Dermis microvascular lymphatic vessel endothelial cell (primary cell): Measurements from ENCODE around the gene FYB1. TPM values are rescaled to one million over a fixed set of nuclear protein-coding genes. Genes with fewer than 3 reads are reported as not detected.

ENCODE experiments used
- DNase-seq, 2 donors: peaks; one replicate each; pipeline versions ENCODE4 v3.0.0 to v3.0.0-alpha.2; 2010; ENCODE audit warnings: low read depth in 2 of 2
- total RNA-seq: library from RNA; depleted of rRNA; stranded (reverse); fragments of >200 nt; gene quantifications from 2 replicates; pipeline ENCODE4 v1.2.1, GENCODE V29; 2014

The FYB1 gene
- total RNA-seq, 1 donor from 2014 or later: not detected

- DNase-seq: no peak
Measured at GRCh38 chr5:39205550-39205949, 13.8 kb downstream of the FYB1 start.

DNA sequence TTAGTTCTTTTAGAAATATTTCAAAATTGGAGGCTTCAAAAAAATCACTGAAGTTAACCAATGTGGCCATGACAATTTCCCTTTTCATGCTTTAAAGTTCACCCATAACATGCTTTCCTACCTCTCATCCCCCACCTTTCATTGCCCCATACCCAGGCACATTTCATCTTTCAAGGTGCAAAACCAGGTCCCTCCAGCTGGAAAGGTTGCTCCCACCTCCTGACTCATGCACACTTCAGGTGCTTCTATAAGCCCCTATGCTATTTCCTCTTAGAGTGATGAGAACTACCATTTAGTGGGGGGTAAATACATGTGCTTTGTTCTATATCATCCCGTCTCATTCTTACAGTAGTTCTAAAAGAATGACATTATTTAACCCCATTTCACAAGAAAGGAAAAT lies 15.4 kb downstream of the FYB1 start:
- no peak for DNase-seq

GRCh38 chr5:39203275-39203922 lies 16.0 kb downstream of the FYB1 start:
- no peak for DNase-seq

DNA sequence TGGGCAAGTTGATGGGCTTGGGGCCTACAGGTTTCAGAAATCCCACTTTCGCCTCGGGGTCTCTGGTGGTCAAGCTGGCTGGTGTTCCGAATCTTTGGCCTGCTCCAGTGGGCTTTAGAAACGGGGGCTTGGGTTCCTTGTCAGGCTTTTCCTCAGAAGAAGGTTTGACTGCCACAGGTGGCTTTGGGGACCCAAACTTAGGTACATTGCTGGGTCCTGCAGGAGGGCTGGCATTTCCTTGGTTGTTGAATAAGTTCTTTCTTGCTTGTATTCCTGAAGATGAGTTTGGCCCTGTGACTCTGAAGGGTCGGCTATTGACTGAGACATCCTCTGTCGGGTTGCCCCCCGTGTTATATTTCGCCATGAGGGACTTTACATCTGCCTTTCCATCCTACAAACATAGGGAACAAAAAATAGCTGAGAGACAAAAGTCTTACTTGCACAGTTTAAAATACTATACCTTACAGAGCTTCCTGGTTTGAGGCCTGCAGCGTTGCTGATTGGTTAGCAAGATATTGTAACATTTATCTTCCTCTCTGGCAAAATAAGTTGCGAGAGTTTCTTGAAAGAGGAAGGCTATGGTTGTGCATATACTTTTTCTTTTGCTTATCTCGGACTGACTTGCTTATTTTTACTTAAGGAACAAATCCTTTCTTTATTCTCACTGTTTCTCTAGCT lies 16.6 kb downstream of the FYB1 start:
- DNase-seq: no peak

DNA sequence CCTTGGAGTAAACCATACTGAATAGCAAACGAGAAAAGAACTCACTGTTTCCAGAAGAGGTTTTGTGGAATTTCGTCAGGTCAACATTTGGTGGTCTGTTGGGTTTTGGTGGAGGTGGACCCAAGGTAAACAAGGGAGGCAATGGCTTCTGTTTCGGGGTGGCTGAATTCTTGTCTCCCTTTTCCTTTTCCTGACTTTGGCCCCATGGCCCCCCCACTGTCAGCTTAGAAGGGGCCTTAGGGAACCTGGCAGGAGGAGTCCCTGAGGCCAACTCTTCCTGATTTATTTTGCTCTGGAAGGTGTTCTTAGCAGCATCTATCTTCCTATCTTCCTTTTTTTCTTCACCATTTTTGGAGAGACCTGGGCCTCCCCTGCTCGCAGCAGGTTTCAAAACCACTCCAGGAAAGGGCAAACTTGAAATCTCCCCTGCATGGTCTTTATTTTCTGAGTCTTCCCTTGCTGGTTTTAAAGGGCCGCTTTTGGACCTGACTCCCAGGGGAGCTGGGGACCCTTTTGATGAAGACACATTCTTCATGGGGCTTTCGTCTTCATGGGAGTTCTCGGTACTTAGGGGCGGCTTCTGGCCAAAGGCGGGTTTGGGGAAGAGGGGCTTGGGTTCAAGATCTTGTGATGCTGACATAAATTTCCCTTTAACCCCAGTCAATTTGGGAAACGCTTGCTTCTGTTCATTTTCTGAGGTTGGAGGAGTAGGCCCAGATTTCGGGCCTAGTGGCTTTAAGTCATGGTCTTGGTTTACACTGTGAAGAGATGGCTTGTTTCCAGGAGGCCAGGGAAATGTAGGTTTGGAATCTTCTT lies 17.4 kb downstream of the FYB1 start:
- DNase-seq: no peak

GRCh38 chr5:39201160-39201780 lies 18.1 kb downstream of the FYB1 start:
- DNase-seq: no peak

- DNase-seq: no peak
Measured at GRCh38 chr5:39200081-39200480, 19.3 kb downstream of the FYB1 start.

- DNase-seq: no peak
Measured at GRCh38 chr5:39199335-39199734, 20.0 kb downstream of the FYB1 start.

DNA sequence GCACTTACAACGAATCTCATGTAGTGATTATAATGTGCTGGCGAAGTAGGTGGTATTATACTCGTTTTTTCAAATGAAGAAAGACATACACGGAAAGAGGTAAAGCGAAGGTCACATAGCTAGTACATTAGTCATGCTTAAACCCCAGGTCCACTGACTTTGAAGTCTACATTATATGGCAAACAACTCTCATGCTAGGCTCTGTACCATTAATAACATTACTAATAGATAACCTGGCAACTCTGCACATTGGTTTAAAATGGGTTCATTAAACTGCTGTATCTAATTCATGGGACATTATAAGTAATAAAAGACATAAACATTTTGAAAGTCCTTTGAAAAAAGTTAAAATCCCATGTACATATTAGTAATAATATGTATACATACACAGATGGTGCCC lies 21.2 kb downstream of the FYB1 start:
- DNase-seq: no peak

DNA sequence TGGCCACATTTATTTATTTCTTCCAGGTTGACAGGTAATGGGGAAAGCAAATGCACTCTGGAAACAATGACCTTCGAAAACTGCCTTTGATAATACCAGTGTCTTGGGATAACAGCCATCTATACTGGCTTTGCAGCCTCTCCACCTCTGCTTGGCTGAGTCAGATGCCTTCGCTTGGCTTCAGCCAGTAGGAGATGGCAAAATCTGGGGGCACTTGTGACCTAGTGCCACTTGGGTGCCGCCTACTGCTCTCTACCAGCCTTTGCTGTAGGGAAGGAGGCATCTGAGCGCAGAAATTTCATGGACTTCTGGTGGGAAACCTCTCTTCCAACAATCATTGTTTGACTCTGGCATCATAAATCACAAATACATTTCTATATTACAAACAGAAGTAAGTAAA lies 21.8 kb downstream of the FYB1 start:
- DNase-seq: no peak

DNA sequence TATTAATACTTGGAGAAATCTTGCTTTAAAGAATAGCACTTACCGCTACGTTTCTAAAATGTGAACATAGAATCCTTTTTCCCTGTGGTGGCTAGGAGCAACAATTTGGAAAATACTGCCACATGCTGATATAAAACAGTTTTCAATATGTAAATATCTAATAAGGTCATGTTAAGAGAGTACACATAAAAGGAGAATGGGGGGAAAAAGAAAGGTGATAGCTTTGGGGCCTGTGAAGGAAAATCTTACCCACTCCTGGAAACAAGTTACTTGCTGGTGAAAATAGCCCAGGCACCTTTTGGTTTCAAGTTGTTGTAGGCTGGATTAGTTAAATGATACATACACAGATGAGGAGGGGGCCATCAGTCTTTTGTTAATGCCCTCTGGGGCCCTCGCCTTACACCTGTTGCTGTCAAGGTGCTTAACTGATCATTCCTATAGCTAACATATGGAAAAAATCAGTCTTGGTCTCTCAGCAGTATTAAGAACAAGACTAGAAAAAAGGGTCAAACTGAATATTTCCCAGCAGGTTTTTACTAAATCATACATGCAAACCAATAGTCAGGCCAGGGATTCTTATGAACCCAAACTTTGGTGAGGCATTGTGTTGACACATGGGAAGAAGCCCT lies 24.1 kb downstream of the FYB1 start:
- DNase-seq: no peak

DNA sequence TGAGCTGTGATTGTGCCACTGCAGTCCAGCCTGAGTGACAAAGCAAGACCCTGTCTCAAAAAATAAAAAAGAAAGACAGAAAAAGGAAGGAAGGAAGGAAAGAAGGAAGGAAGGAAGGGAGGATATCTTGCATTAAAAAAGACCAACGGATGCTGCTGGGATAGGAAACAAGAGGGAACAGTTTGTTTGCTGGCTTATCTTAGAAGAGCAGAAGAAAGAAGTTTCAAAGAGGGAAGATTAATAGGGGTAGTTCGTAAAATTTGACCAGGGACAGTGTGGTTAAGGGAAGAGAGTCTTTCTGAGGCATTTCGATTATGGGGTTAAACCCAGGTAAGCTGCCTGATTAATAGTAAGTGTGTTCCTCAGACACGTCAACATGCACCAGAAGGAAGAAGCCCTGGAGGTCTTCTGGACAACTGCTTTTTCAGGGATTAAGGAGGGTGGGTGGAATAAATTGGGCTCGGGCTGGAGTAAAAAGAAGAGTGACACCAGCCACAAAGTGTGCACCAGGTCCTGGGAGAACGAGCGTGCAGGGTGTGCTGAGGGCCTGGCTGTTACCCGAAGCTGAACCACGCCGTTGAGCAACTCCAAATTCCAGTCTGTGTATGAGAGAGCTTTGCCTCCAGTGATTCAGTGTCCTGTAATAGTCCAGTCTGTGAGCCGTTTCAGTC lies 24.8 kb downstream of the FYB1 start:
- no peak for DNase-seq

DNA sequence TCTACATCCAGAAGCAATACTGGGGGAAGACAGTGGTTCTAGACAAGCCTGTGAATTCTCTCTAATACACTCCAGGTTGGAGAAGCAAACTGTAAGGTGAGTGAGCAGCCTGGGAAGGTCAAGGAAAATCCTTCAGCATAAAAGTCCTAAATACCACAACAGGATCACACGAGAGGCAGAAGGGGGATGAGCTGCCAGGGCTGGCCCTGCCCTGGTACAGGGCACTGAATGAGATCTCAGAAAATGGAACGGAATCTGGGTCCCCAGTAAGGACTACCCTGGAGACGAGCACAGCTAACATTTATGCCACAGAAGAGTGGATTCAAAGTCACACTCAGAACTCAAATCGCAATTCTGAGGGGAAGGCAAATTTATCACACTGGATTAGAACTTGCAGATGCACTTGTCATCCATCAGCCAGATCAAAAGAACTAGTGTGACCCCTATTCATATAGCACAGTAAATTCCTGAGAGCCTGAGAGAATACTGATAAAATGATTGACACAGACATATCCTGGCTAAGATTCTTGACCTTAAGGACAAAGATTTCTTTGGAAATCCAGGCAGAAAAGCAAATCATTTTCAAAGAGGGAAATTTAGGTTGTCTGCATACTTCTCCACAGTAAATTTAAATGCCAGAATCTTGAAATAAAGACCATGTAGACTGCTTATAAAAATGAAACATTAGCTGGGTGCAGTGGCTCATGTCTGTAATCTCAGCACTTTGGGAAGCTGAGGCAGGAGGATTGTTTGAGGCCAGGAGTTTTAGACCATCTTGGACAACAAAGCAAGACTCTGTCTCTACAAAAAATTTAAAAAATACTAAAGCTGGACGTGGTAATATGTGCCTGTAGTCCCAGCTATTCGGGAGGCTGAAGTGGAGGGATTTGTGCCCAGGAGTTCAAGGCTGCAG lies 25.6 kb downstream of the FYB1 start:
- no peak for DNase-seq

DNA sequence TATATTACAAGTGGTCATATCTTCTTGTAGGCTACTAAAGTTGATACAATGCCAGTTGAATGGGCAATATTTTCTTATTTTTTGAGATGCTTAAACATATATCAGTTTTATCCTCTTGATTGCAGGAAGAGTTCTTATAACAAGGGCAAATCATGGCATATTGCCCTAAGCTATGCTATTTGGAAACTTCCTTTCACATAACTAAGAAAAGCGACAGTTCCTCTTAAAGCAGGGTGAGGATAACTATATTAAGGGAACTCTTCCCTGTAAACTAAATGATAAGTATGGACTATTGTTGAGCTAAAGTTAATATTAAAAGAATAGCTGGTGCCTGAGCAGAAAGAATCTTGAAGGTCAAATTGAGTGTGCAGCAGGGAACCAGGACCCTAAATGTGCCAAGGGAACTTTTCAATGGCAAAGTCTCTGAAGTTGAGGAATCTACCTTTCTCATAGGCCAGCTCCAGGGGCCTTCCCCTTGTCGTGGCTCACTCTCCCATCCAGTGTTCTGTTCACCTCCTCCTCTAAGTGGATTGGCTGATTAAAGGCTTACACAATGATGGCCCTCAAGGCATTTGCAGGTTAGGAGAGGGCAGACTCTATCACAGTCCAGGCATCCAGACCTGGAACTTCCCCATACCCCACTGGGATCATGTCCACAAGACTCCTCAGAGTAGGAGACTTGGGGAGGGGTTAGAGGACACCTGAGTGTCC lies 26.8 kb downstream of the FYB1 start:
- DNase-seq: no peak

GRCh38 chr5:39191216-39191615 lies 28.1 kb downstream of the FYB1 start:
- DNase-seq: no peak

- no peak for DNase-seq
Measured at GRCh38 chr5:39190311-39191102, 28.9 kb downstream of the FYB1 start.

DNA sequence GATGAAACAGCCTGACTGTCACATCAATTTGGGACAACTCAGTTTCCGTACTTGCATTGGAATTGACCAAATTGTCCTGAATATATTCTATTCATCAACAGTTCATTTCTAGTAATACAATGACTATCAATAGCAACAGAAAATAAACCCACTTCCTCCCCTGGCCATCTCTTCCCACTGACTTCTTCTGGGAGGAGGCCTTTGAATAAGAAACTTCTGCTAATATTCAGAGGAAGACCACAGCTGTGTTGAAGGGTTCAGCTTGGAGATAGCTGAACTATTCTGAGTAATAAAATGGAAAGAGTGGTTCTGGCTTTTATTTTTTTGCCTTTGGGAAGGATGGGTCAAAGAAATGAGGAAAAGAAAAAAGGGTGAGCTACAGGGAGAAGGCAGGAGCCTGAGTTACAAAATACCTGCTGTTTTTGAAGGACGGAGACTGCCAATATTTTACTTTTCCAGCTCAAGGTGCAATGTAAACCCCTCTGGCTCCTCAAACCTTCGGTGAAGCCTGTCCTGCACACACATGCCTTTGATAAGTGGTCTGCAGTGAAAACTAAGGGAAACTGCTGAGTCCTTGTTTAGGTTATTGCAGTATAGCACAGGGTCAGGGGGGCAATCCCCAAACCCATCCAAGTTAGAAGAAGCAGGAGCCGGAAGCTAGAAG lies 29.9 kb downstream of the FYB1 start:
- no peak for DNase-seq
